Tibial nerve (tissue), 4 donors: Measurements from ENCODE around the gene ARID5A.

Source experiments
- EP300 ChIP-seq, 2 donors: sonication (generic); formaldehyde crosslinking; IDR thresholded peaks; one replicate each; pipeline ENCODE4 v1.6.1; 2017; ENCODE audit warnings: antibody characterized with exemption in 2 of 2, mild to moderate bottlenecking in 1 of 2
- POLR2A ChIP-seq, 2 donors: fragments of 450-650 bp; IDR thresholded peaks; one replicate each; pipeline ENCODE4 v1.6.1; 2017; ENCODE audit warnings: antibody characterized with exemption in 2 of 2, mild to moderate bottlenecking in 2 of 2, moderate library complexity in 2 of 2
- TF ChIP-seq, protein P1 (sequence below), 5 experiments: fragments of 200-600 bp in 3 of 5; fragments of 450-650 bp in 2 of 5; sonication (generic) in 3 of 5; IDR thresholded peaks; one replicate each; pipeline ENCODE4 v1.5.1; 2016 to 2019; ENCODE audit warnings: antibody characterized with exemption in 5 of 5, mild to moderate bottlenecking in 3 of 5, moderate library complexity in 2 of 5

DNA sequence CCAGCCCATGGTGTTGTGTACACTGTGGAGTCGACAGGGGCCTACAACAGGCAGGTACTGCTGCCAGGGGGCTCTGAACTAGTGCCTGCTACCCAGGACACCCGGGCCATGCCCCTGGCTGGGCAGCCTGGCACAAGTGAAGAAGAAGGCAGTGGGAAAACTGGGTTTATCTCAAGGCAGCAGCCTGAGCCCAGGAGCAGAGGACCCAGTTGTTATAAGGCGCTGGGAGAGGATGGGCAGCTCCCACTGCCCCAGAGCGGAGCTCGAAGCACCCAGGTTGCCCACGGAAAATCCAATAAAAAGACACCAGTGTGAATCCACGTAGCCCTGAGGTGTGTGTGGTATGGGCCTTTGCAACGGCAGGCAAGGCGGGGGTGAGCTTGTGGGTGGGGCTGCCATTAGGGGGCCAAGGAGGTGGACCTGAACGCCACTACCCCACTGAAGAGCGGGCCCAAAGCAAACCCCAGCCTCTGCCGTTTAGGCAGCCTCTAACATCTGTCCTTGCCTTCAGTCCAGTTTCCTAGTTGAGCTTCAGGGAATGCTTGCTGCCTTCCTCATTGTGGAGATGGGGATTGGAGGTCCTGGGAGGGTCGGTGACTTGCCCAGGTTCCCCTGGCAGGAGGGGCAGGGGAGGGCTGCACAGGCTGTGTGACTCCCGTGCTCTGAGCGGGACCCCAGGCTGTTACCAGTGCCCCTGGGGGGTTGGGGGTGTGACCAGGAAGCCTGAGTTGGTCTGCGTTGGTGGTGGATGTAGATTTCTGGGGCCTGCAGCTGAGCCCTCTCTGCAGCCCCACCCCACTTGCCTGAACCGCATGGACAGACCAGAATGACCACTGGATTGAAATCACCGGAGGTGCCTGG lies 16.0 kb downstream of the ARID5A start:
- TF ChIP-seq, protein P1, sequence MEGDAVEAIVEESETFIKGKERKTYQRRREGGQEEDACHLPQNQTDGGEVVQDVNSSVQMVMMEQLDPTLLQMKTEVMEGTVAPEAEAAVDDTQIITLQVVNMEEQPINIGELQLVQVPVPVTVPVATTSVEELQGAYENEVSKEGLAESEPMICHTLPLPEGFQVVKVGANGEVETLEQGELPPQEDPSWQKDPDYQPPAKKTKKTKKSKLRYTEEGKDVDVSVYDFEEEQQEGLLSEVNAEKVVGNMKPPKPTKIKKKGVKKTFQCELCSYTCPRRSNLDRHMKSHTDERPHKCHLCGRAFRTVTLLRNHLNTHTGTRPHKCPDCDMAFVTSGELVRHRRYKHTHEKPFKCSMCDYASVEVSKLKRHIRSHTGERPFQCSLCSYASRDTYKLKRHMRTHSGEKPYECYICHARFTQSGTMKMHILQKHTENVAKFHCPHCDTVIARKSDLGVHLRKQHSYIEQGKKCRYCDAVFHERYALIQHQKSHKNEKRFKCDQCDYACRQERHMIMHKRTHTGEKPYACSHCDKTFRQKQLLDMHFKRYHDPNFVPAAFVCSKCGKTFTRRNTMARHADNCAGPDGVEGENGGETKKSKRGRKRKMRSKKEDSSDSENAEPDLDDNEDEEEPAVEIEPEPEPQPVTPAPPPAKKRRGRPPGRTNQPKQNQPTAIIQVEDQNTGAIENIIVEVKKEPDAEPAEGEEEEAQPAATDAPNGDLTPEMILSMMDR (IDR thresholded peaks at IDR 0.05), result no peak
- TF ChIP-seq EP300 (IDR thresholded peaks at IDR 0.05), result no peak
- TF ChIP-seq POLR2A (IDR thresholded peaks at IDR 0.05), result no peak
